Measurements from ENCODE around the gene NLRC3.

GRCh38 chr16:3608069-3608468 lies 30.9 kb upstream of the NLRC3 start:
- no peak for TF ChIP-seq POLR2A (IDR thresholded peaks at IDR 0.05)
- no peak for TF ChIP-seq CTCF (IDR thresholded peaks at IDR 0.05)

All from right lobe of liver (tissue), 4 donors.